Thyroid gland (tissue), 4 donors: ENCODE results near the gene PRRT3. TPM values are rescaled to one million over a fixed set of nuclear protein-coding genes. Genes with fewer than 3 reads are reported as not detected.
A peak's percentile ranks its signal among the peaks of the same experiment; 100 is the strongest.

Source experiments
- DNase-seq, 2 donors: peaks; one replicate each; pipeline ENCODE4 v3.0.0-alpha.2; 2019
- H3K27ac ChIP-seq, 3 donors: fragments of 200-600 bp; sonication (generic); 1 replicate in 2 of 3; 2 replicates in 1 of 3; pipeline ENCODE4 v1.5.1; 2016 to 2019; ENCODE audit warnings: mild to moderate bottlenecking in 1 of 3, moderate library complexity in 1 of 3
- H3K27me3 ChIP-seq: fragments of 200-600 bp; sonication (generic); one replicate; pipeline ENCODE4 v1.5.1; 2019
- H3K36me3 ChIP-seq, 2 donors: fragments of 200-600 bp; sonication (generic); one replicate each; pipeline ENCODE4 v1.5.1; 2016 to 2019
- H3K4me1 ChIP-seq, 2 donors: fragments of 200-600 bp; sonication (generic); one replicate each; pipeline ENCODE4 v1.5.1; 2017 to 2019
- H3K4me3 ChIP-seq, 3 donors: fragments of 200-600 bp; sonication (generic); replicated peaks in 1 of 3; 1 replicate in 2 of 3; 2 replicates in 1 of 3; pipeline ENCODE4 v1.5.1; 2016; ENCODE audit warnings: mild to moderate bottlenecking in 1 of 3
- H3K9me3 ChIP-seq: fragments of 200-600 bp; sonication (generic); one replicate; pipeline ENCODE4 v1.5.1; 2017
- CTCF ChIP-seq, 6 experiments: fragments of 200-600 bp in 3 of 6; fragments of 450-650 bp in 3 of 6; sonication (generic) in 3 of 6; IDR thresholded peaks; one replicate each; pipeline ENCODE4 v1.5.1; 2016 to 2019; ENCODE audit warnings: antibody characterized with exemption in 6 of 6, mild to moderate bottlenecking in 2 of 6, inconsistent platforms in 1 of 6, moderate library complexity in 1 of 6
- POLR2A ChIP-seq, 2 donors: fragments of 450-650 bp; IDR thresholded peaks; one replicate each; pipeline ENCODE4 v1.6.1; 2017; ENCODE audit warnings: antibody characterized with exemption in 2 of 2, mild to moderate bottlenecking in 2 of 2, moderate library complexity in 1 of 2
- whole genome bisulfite sequencing, 2 donors: methylation state at CpG; one replicate each; pipeline ENCODE4 v1.1.5; 2017; 5-methylcytosine and 5-hydroxymethylcytosine counted together
- intact Hi-C: fragments of 100-400 bp; cut with DNase I; formaldehyde crosslinking; loops from one replicate; pipeline ENCODE4 v1.15.1; 2023
- total RNA-seq, 4 donors: library from RNA; depleted of rRNA; stranded (reverse); fragments of >200 nt; gene quantifications; one replicate each; pipeline ENCODE4 v1.2.3, GENCODE V29; 2016

The PRRT3 gene
- total RNA-seq, 4 donors from 2014 or later: 2.8 to 8.5 (median 6.6) TPM

- WGBS, 2 donors: 13 to 24% methylated on average over 11 of the region's 11 CpGs
- intact Hi-C loops: no loop called here
- H3K4me1 ChIP-seq: peaks cover 25 to 45% of the 10 kb centered on the region in 2 donors
Measured at GRCh38 chr3:9934235-9934621, 18.0 kb downstream of the PRRT3 start.

GRCh38 chr3:9933561-9934234 lies 18.5 kb downstream of the PRRT3 start, which contains the start of gene CRELD1:
Gene CRELD1, plus strand, starts transcription at chr3:9933834. Its CDS starts 605 bp downstream, at chr3:9934439.
- Histone ChIP-seq H3K9me3 (no peaks in the 10 kb centered on the region), H3K4me3 (peak within 1 kb of the TSS; percentile 39 to 80 (median 70)), H3K4me1 (peaks cover 25 to 39% of the 10 kb centered on the region in 2 donors), H3K27me3 (no peaks in the 10 kb centered on the region), H3K27ac (peak within 1 kb of the TSS; percentile 88 to 98 (median 90)), H3K36me3 (peaks cover 6 to 20% of the 10 kb centered on the region in 2 donors)
- TF ChIP-seq CTCF (IDR thresholded peaks at IDR 0.05) (no peak), POLR2A (IDR thresholded peaks at IDR 0.05) (peak; percentile 53 to 97)
- 0 to 1% methylated on average over 20 to 27 of the region's 50 CpGs for WGBS, 2 donors
- peak; percentile 98 for DNase-seq
- intact Hi-C loops: no loop called here

More at GRCh38 chr3:9934235-9934621, 18.0 kb downstream of the PRRT3 start:
- H3K4me3 ChIP-seq: peak overlapping the region; percentile 5 to 80 (median 57)
- DNase-seq: peak in 1 of 2 donors; percentile 17
- TF ChIP-seq POLR2A (IDR thresholded peaks at IDR 0.05) (no peak), CTCF (IDR thresholded peaks at IDR 0.05) (no peak)
- H3K27ac ChIP-seq: peak overlapping the region; percentile 88 to 98 (median 90)
- peaks cover 6 to 20% of the 10 kb centered on the region in 2 donors for H3K36me3 ChIP-seq
- H3K27me3 ChIP-seq: no peaks in the 10 kb centered on the region
- H3K9me3 ChIP-seq: no peaks in the 10 kb centered on the region

- peaks cover 25 to 38% of the 10 kb centered on the region in 2 donors for H3K4me1 ChIP-seq
- intact Hi-C loops: no loop called here
- WGBS, 2 donors: 2 to 3% methylated on average over 13 to 20 of the region's 77 CpGs
- H3K27me3 ChIP-seq: no peaks in the 10 kb centered on the region
- peaks cover 6 to 15% of the 10 kb centered on the region in 2 donors for H3K36me3 ChIP-seq
- TF ChIP-seq POLR2A (IDR thresholded peaks at IDR 0.05) (peak in 1 of 2 donors; percentile 38), CTCF (IDR thresholded peaks at IDR 0.05) (peak; percentile 49 to 83 (median 80))
- DNase-seq: peak; percentile 94 to 95
- peak overlapping the region; percentile 88 to 98 (median 90) for H3K27ac ChIP-seq
- no peaks in the 10 kb centered on the region for H3K9me3 ChIP-seq
- H3K4me3 ChIP-seq: peak overlapping the region; percentile 39 to 80 (median 70)
Measured at GRCh38 chr3:9932843-9933560, 19.2 kb downstream of the PRRT3 start.

- no peaks in the 10 kb centered on the region for H3K27me3 ChIP-seq
- H3K4me3 ChIP-seq: peak overlapping the region in 2 of 3 donors; percentile 26 to 80
- H3K36me3 ChIP-seq: peaks cover 2 to 10% of the 10 kb centered on the region in 2 donors
- peak in 1 of 2 donors; percentile 62 for TF ChIP-seq POLR2A (IDR thresholded peaks at IDR 0.05)
- no peak for TF ChIP-seq CTCF (IDR thresholded peaks at IDR 0.05)
- peak overlapping the region; percentile 88 to 98 (median 90) for H3K27ac ChIP-seq
- H3K9me3 ChIP-seq: no peaks in the 10 kb centered on the region
- 6 to 7% methylated on average over 8 to 9 of the region's 13 CpGs for WGBS, 2 donors
- intact Hi-C loops: no loop called here
- DNase-seq: no peak
- H3K4me1 ChIP-seq: peaks cover 25 to 38% of the 10 kb centered on the region in 2 donors
Measured at GRCh38 chr3:9932535-9932842, 19.7 kb downstream of the PRRT3 start.
